ENCODE results near the gene TOGARAM1.
"Not testable (repeated sequence)": the region's sequence is repeated elsewhere in the genome, so short reads cannot be mapped to it uniquely, and the experiment has no call there.

- TF ChIP-seq CTCF (IDR thresholded peaks at IDR 0.05; ENCODE audit: low read depth, low read length); MAX (IDR thresholded peaks at IDR 0.05; ENCODE audit: low read depth, low read length); POLR2A (IDR thresholded peaks at IDR 0.05; ENCODE audit: extremely low read depth, insufficient read length); MYC (IDR thresholded peaks at IDR 0.05; ENCODE audit: low read depth, low read length): not testable (repeated sequence)
Observed at GRCh38 chr14:45081096-45081495, 119.1 kb downstream of the TOGARAM1 start.

Measured in NB4 (cell line).